ENCODE measurements around the gene FBXO42.

GRCh38 chr1:16206547-16207317 lies 145.5 kb downstream of the FBXO42 start:
- no peak for TF ChIP-seq GATA3 (IDR thresholded peaks at IDR 0.05; ENCODE audit: low read depth, low read length)
- TF ChIP-seq GATA2 (IDR thresholded peaks at IDR 0.05; ENCODE audit: low read depth, low read length): no peak
